Trophoblast cell (in vitro differentiated cells and primary cell): Measurements from ENCODE around the gene SND1.

ENCODE experiments used
- DNase-seq, 2 donors: peaks; one replicate each; pipeline ENCODE4 v3.0.0-alpha.2; 2016
- H2AFZ ChIP-seq: 2 replicates; pipeline ENCODE4 v1.6.1; 2013; ENCODE audit warnings: low read length, moderate library complexity, mild to moderate bottlenecking; ENCODE audit not compliant: insufficient read depth, poor library complexity
- H2AK5ac ChIP-seq: 2 replicates; pipeline ENCODE4 v1.6.1; 2013; ENCODE audit warnings: mild to moderate bottlenecking, low read length
- H2BK120ac ChIP-seq: 2 replicates; pipeline ENCODE4 v1.6.1; 2013; ENCODE audit warnings: low read length, mild to moderate bottlenecking, moderate library complexity; ENCODE audit not compliant: insufficient read depth, poor library complexity
- H2BK12ac ChIP-seq: 2 replicates; pipeline ENCODE4 v1.6.1; 2013; ENCODE audit warnings: mild to moderate bottlenecking, low read length, moderate library complexity
- H2BK5ac ChIP-seq: 2 replicates; pipeline ENCODE4 v1.6.1; 2013; ENCODE audit warnings: low read length, low read depth, moderate library complexity, mild to moderate bottlenecking; ENCODE audit not compliant: poor library complexity
- H3K14ac ChIP-seq: 2 replicates; pipeline ENCODE4 v1.6.1; 2013; ENCODE audit warnings: mild to moderate bottlenecking, low read length
- H3K18ac ChIP-seq: 2 replicates; pipeline ENCODE4 v1.6.1; 2013; ENCODE audit warnings: mild to moderate bottlenecking, low read length
- H3K23ac ChIP-seq: 2 replicates; pipeline ENCODE4 v1.6.1; 2013; ENCODE audit warnings: low read length
- H3K27ac ChIP-seq: 2 replicates; pipeline ENCODE4 v1.5.1; 2013; ENCODE audit warnings: low read depth, mild to moderate bottlenecking, inconsistent platforms, low read length, moderate library complexity
- H3K27me3 ChIP-seq: 2 replicates; pipeline ENCODE4 v1.6.1; 2013; ENCODE audit warnings: inconsistent platforms, mild to moderate bottlenecking, low read length, moderate library complexity; ENCODE audit not compliant: insufficient read depth
- H3K36me3 ChIP-seq, 2 experiments: 1 replicate in 1 of 2; 2 replicates in 1 of 2; pipeline ENCODE4 v1.6.1; 2013; ENCODE audit warnings: low read length in 2 of 2, mild to moderate bottlenecking in 2 of 2, moderate library complexity in 1 of 2; ENCODE audit not compliant: insufficient read depth in 2 of 2, control insufficient read depth in 1 of 2
- H3K4ac ChIP-seq: 2 replicates; pipeline ENCODE4 v1.6.1; 2013; ENCODE audit warnings: low read depth, mild to moderate bottlenecking, low read length, moderate library complexity
- H3K4me1 ChIP-seq, 2 experiments: 1 replicate in 1 of 2; 2 replicates in 1 of 2; pipeline ENCODE4 v1.6.1; 2013; ENCODE audit warnings: low read length in 2 of 2, mild to moderate bottlenecking in 2 of 2, moderate library complexity in 1 of 2; ENCODE audit not compliant: insufficient read depth in 2 of 2, control insufficient read depth in 1 of 2
- H3K4me2 ChIP-seq: 2 replicates; pipeline ENCODE4 v1.6.1; 2013; ENCODE audit warnings: inconsistent platforms, mild to moderate bottlenecking, low read length, moderate library complexity
- H3K4me3 ChIP-seq: 2 replicates; pipeline ENCODE4 v1.5.1; 2013; ENCODE audit warnings: mild to moderate bottlenecking, low read depth, low read length, inconsistent platforms
- H3K79me1 ChIP-seq: one replicate; pipeline ENCODE4 v1.6.1; 2013; ENCODE audit warnings: low read length
- H3K79me2 ChIP-seq: 2 replicates; pipeline ENCODE4 v1.6.1; 2013; ENCODE audit warnings: low read length, mild to moderate bottlenecking; ENCODE audit not compliant: control insufficient read depth, insufficient read depth, poor library complexity
- H3K9ac ChIP-seq: 2 replicates; pipeline ENCODE4 v1.6.1; 2013; ENCODE audit warnings: mild to moderate bottlenecking, low read length
- H3K9me3 ChIP-seq: 2 replicates; pipeline ENCODE4 v1.6.1; 2013; ENCODE audit warnings: low read depth, mild to moderate bottlenecking, control low read depth, inconsistent platforms, low read length; ENCODE audit not compliant: insufficient read depth
- H4K12ac ChIP-seq: 2 replicates; pipeline ENCODE4 v1.6.1; 2013; ENCODE audit warnings: low read depth, mild to moderate bottlenecking, low read length, moderate library complexity
- H4K8ac ChIP-seq: 2 replicates; pipeline ENCODE4 v1.6.1; 2013; ENCODE audit warnings: low read depth, mild to moderate bottlenecking, low read length, moderate library complexity
- H4K91ac ChIP-seq: one replicate; pipeline ENCODE4 v1.6.1; 2013; ENCODE audit warnings: low read depth, mild to moderate bottlenecking, low read length, moderate library complexity
- whole genome bisulfite sequencing: extraction: QIAGEN DNeasy Blood & Tissue Kit; methylation state at CpG from one replicate; pipeline ENCODE4 v1.1.7; 2013; ENCODE audit warnings: missing lambda C conversion rate; ENCODE audit not compliant: insufficient read length, insufficient coverage; ENCODE audit errors: extremely low coverage; 5-methylcytosine and 5-hydroxymethylcytosine counted together

Gene SND1

GRCh38 chr7:127776776-127777386 is 124.9 kb downstream of the SND1 start:
- no CpG with 5 or more reads among the region's 1 CpG for WGBS

GRCh38 chr7:127780489-127780888 is 128.5 kb downstream of the SND1 start:
- Histone ChIP-seq H3K14ac (no peak overlapping the region), H3K18ac (no peak overlapping the region), H3K79me1 (no peaks in the 10 kb centered on the region), H2BK120ac (no peak overlapping the region), H3K9me3 (no peaks in the 10 kb centered on the region), H3K9ac (no peak overlapping the region), H3K4ac (no peak overlapping the region), H3K23ac (no peak overlapping the region), H2AFZ (no peak overlapping the region), H2AK5ac (no peak overlapping the region), H3K4me2 (no peak overlapping the region), H2BK5ac (no peak overlapping the region), H3K4me1 (no peaks in the 10 kb centered on the region), H4K12ac (no peak overlapping the region), H3K4me3 (no peak overlapping the region), H4K91ac (no peak overlapping the region), H2BK12ac (no peak overlapping the region), H3K36me3 (peaks cover 2 to 4% of the 10 kb centered on the region in 2 experiments), H3K27ac (no peak overlapping the region), H4K8ac (no peak overlapping the region), H3K27me3 (no peaks in the 10 kb centered on the region), H3K79me2 (no peaks in the 10 kb centered on the region)
- WGBS = no CpG with 5 or more reads among the region's 1 CpG
- no peak for DNase-seq

More at GRCh38 chr7:127776776-127777386, 124.9 kb downstream of the SND1 start:
- H3K79me1 ChIP-seq = no peaks in the 10 kb centered on the region
- H3K4ac ChIP-seq = no peak overlapping the region
- H2AFZ ChIP-seq = no peak overlapping the region
- no peaks in the 10 kb centered on the region for H3K79me2 ChIP-seq
- H3K9me3 ChIP-seq = no peaks in the 10 kb centered on the region
- no peak overlapping the region for H3K18ac ChIP-seq
- H2BK120ac ChIP-seq = no peak overlapping the region
- H3K27me3 ChIP-seq = no peaks in the 10 kb centered on the region
- no peaks in the 10 kb centered on the region for H3K4me1 ChIP-seq
- no peak overlapping the region for H3K23ac ChIP-seq
- H3K4me3 ChIP-seq = no peak overlapping the region
- H4K91ac ChIP-seq = no peak overlapping the region
- no peak overlapping the region for H2BK5ac ChIP-seq
- no peak overlapping the region for H3K9ac ChIP-seq
- H3K4me2 ChIP-seq = no peak overlapping the region
- H2AK5ac ChIP-seq = no peak overlapping the region
- no peak overlapping the region for H4K8ac ChIP-seq
- no peak overlapping the region for H3K14ac ChIP-seq
- no peak overlapping the region for H2BK12ac ChIP-seq
- no peaks in the 10 kb centered on the region for H3K36me3 ChIP-seq
- H3K27ac ChIP-seq = no peak overlapping the region
- no peak overlapping the region for H4K12ac ChIP-seq
- DNase-seq = no peak

GRCh38 chr7:127781081-127781480 is 129.1 kb downstream of the SND1 start:
- Histone ChIP-seq H3K18ac (no peak overlapping the region), H3K14ac (no peak overlapping the region), H3K79me1 (no peaks in the 10 kb centered on the region), H4K91ac (no peak overlapping the region), H3K4me2 (no peak overlapping the region), H2AFZ (no peak overlapping the region), H2AK5ac (no peak overlapping the region), H3K4me3 (no peak overlapping the region), H3K27ac (no peak overlapping the region), H3K23ac (no peak overlapping the region), H3K4me1 (no peaks in the 10 kb centered on the region), H2BK120ac (no peak overlapping the region), H4K8ac (no peak overlapping the region), H3K9me3 (no peaks in the 10 kb centered on the region), H3K79me2 (no peaks in the 10 kb centered on the region), H3K27me3 (no peaks in the 10 kb centered on the region), H2BK5ac (no peak overlapping the region), H3K4ac (no peak overlapping the region), H3K9ac (no peak overlapping the region), H2BK12ac (no peak overlapping the region), H4K12ac (no peak overlapping the region), H3K36me3 (peaks cover 2 to 4% of the 10 kb centered on the region in 2 experiments)
- DNase-seq = no peak
- WGBS = no CpG with 5 or more reads among the region's 4 CpGs

- no peak overlapping the region for H2BK5ac ChIP-seq
- H3K9ac ChIP-seq = no peak overlapping the region
- no peaks in the 10 kb centered on the region for H3K79me2 ChIP-seq
- peaks cover 2 to 4% of the 10 kb centered on the region in 2 experiments for H3K36me3 ChIP-seq
- no peak overlapping the region for H2AFZ ChIP-seq
- no peak overlapping the region for H4K8ac ChIP-seq
- H2BK120ac ChIP-seq = no peak overlapping the region
- no peak overlapping the region for H2BK12ac ChIP-seq
- no peak overlapping the region for H3K18ac ChIP-seq
- no peak for DNase-seq
- no peaks in the 10 kb centered on the region for H3K4me1 ChIP-seq
- no peaks in the 10 kb centered on the region for H3K79me1 ChIP-seq
- no peak overlapping the region for H3K4me2 ChIP-seq
- no peak overlapping the region for H3K14ac ChIP-seq
- no peak overlapping the region for H4K12ac ChIP-seq
- H3K4me3 ChIP-seq = no peak overlapping the region
- H3K23ac ChIP-seq = no peak overlapping the region
- H4K91ac ChIP-seq = no peak overlapping the region
- no peak overlapping the region for H2AK5ac ChIP-seq
- no peaks in the 10 kb centered on the region for H3K27me3 ChIP-seq
- no peaks in the 10 kb centered on the region for H3K9me3 ChIP-seq
- H3K27ac ChIP-seq = no peak overlapping the region
- no peak overlapping the region for H3K4ac ChIP-seq
Measured at GRCh38 chr7:127782075-127782474, 130.1 kb downstream of the SND1 start.
